Right renal pelvis (tissue), 4 donors: Measurements from ENCODE around the gene OR8B3. TPM values are rescaled to one million over a fixed set of nuclear protein-coding genes. Genes with fewer than 3 reads are reported as not detected.
A peak's percentile ranks its signal among the peaks of the same experiment; 100 is the strongest.
"Not testable (repeated sequence)": the region's sequence is repeated elsewhere in the genome, so short reads cannot be mapped to it uniquely, and the experiment has no call there.

ENCODE experiments used
- DNase-seq, 4 donors: peaks; one replicate each; pipeline ENCODE4 v3.0.0-alpha.2; 2013; ENCODE audit warnings: low read depth in 4 of 4, low spot score in 3 of 4, missing footprints in 1 of 4
- polyA plus RNA-seq, 4 donors: library from polyadenylated mRNA; unstranded; fragments of 120-200 nt; gene quantifications; one replicate each; pipeline ENCODE4 v1.2.1, GENCODE V29; 2013; ENCODE audit not compliant: insufficient read length in 4 of 4

Gene OR8B3, protein sequence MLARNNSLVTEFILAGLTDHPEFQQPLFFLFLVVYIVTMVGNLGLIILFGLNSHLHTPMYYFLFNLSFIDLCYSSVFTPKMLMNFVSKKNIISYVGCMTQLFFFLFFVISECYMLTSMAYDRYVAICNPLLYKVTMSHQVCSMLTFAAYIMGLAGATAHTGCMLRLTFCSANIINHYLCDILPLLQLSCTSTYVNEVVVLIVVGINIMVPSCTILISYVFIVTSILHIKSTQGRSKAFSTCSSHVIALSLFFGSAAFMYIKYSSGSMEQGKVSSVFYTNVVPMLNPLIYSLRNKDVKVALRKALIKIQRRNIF
- not detected for polyA plus RNA-seq

DNA sequence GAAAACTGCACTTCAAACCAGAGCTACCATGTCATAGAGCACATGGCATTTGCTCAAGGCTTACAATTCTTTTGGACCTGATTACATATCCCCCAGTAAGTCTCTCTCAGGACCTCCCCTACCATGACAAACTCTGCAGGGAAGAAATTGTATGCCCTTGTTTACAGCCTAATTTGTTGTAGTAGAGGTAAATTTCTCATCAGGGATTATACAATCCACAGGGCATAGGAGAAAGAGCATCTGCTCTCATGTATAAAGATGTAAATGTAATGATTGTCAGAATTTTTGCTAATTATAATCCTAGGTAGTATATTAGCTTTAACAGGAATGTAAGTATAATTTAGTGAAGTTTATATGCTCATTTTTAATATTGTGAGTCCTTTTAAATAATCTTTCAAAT is at the start of gene OR8B3:
Gene OR8B3 (minus strand): TSS at position 101 of the 400 bp plus-strand sequence. CDS start 1,673 bp downstream, outside the sequence.
- no peak for DNase-seq

DNA sequence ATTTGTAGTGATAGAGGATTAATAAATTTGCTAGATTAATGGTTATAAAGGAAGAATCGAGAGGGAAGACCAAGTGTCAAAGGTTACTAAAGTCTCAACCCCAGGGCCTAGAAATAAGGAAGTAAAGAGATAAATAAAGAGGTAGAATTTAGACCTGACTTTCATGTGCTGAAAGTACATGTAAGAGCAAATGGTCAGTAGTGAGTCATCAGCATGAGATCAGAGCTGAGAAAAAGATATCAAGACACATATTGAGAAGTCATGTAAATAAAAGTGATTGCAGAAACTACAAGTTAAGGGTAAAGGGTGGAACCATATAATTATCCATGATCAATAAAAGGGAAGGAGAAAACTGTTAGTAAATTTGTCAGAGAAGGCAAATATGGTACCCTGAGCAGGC is 48.1 kb upstream of the OR8B3 start:
- no peak for DNase-seq

DNA sequence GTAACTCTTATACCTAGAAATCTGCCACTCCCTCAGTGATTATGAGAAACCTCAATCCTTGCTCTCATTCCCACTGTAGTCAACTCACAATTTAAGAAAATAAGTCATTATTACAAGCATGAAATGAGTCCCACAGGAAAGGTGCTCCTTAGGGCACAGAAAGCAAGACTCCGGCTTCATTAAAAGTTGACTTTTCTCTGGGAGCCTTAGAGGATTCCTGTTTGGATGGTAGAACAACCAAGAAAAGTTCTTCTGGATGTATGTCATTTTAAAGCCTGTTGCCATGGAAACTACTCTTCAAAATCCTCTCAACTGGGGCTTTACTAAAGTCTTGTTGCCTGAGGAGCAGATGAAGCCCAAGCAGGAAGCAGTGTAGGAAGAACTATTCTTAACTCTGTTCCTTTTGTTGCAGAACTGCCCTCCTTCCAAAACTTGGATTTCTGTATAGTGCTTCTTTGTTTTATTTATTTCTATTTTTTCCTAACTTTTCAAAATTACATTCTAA is 46.9 kb upstream of the OR8B3 start, which contains the start of gene OR8B8:
Gene OR8B8 (minus strand): TSS at position 51 of the 505 bp plus-strand sequence. CDS start 4,611 bp downstream, outside the sequence.
- no peak for DNase-seq

DNA sequence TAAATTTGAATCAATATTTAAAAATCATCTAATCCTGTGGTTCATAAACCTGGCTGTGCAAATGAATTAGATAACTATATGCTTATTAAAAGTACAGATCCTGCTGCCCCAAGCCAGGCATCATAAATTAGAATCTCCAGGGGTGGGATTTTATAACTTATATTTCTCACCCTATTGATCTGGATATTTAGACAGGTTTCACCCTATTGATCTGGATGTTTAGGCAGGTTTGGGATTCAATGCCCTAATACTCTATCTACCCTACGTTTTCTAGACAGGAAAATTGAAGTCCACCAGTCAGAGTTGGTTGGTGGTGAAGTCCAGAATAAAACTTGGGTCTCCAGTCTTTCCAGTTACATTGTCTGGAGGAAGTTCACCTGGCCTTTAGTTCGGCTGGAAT is 44.0 kb upstream of the OR8B3 start:
- DNase-seq = no peak

DNA sequence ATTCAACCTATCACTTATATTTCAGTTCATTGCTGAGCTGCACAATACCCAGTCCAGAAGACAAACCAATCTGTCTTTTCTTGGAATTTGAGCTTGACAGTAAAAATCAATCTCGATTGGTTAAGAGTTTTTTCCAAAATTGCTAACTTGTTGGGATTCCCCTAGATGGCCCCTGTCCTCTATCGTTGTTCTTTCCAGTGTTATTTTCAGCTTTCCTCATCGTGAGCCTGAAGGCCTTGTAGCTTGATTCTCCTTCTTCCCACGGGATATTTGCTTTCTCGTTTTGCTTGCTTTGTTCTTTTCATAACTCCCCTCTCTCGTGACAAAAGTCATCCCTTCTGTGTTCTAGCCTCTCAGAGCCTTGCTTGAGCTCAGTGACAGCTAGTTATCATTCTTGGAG is 43.6 kb upstream of the OR8B3 start:
- no peak for DNase-seq

DNA sequence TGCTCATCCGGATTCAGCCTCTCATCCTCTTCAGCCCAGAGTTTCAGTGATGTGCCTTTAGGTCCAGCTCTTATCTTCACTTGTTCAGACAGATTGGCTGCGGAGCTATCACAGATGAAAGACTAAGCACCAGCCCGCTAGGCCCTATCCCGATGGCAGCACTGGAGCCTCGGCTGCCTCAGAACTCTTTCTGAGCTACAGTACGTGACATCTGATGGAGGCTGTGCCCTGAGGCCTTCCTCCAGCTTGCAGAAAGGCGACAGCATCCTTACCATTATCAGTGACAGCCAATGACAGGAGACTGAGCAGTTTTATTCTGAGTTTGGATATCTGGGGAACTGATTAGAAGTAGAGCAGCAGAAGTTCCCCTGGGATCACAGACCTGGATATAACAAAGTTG is 42.7 kb upstream of the OR8B3 start:
- DNase-seq = no peak

- no peak for DNase-seq
Observed at GRCh38 chr11:124441081-124441480, 42.3 kb upstream of the OR8B3 start.

DNA sequence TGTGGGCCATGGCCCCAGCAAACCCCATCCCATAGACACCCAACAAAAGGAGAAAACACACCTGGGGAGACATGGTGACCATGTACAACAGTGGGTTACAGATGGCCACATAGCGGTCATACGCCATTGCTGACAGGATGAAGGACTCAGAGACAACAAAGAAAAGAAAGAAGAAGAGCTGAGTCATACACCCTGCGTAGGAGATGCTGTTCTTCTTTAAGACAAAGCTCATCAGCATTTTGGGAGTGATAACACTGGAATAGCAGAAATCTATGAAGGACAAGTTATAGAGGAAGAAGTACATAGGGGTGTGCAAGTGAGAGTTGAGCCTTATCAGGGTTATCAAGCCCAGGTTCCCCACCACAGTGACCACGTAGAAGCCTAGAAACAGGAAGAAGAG is 41.8 kb upstream of the OR8B3 start:
- no peak for DNase-seq

DNA sequence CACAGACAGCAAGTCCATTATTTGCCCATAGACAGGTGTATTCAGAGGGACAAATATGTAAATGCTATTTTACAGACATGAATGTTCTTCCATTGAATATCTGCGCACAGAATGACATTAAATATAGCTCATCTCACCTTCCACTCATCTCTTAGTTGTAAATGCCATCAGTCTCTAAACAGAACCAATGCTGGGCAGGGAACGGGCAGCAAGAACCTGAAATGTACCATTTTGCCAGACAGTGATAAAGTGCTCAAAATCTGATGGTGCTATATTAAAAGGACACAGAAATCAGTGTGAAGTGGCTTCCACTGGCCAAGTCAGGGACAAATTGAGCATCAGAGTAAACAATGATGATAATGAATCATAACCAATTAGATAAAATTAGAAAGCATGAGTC is 35.9 kb upstream of the OR8B3 start:
- DNase-seq = no peak

DNA sequence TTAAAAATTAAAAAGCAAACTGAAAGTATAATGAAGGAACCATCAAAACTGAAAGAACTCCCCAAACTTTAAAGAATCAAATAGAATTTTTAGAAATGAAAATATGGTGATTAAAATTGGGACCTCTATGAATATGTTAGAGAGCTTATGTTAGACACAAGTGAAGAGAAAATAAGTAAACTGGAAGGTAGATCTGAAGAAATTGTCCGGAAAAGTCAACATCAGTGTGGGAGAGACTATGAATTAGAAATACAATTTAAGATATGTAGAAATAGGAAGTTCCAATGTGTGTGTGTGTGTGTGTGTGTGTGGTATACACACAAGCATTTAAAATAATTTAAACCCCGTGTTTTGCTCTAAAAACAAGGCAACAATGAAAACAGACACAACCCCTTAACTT is 30.8 kb upstream of the OR8B3 start:
- no peak for DNase-seq

- no peak for DNase-seq
Observed at GRCh38 chr11:124424384-124424921, 25.6 kb upstream of the OR8B3 start, which contains the start of gene OR8B4. OR8B4 (minus strand) TSS chr11:124424871; CDS start chr11:124424871, 0 bp downstream.

- DNase-seq = no peak
Observed at GRCh38 chr11:124421043-124421442, 22.2 kb upstream of the OR8B3 start.

- DNase-seq = peak in 1 of 4 donors; percentile 18
Observed at GRCh38 chr11:124415356-124415923, 16.6 kb upstream of the OR8B3 start.

GRCh38 chr11:124409906-124410305 is 11.1 kb upstream of the OR8B3 start:
- no peak for DNase-seq

GRCh38 chr11:124405581-124405980 is 6.8 kb upstream of the OR8B3 start:
- DNase-seq = no peak

DNA sequence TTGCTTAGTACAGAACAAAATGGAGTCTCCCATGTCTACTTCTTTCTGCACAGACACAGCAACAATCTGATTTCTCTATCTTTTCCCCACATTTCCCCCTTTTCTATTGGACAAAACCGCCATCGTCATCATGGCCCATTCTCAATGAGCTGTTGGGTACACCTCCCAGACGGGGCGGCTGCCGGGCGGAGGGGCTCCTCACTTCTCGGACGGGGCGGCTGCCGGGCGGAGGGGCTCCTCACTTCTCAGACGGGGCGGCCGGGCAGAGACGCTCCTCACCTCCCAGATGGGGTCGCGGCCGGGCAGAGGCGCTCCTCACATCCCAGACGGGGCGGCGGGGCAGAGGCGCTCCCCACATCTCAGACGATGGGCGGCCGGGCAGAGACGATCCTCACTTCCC is 4.4 kb upstream of the OR8B3 start:
- DNase-seq = not testable (repeated sequence)

- DNase-seq = peak; percentile 24 to 34 (median 28)
Observed at GRCh38 chr11:124402326-124402922, 3.6 kb upstream of the OR8B3 start.

DNA sequence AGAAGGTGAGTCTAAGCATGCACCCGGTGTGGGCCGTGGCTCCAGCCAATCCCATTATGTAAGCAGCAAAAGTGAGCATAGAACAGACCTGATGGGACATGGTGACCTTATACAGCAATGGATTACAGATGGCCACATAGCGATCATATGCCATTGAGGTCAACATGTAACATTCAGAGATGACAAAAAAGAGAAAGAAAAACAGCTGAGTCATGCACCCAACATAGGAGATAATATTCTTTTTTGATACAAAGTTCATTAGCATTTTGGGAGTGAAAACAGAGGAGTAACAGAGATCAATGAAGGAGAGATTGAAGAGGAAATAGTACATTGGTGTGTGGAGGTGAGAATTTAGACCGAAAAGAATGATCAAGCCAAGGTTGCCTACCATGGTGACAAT is 2.0 kb downstream of the OR8B3 start:
- DNase-seq = not testable (repeated sequence)

DNA sequence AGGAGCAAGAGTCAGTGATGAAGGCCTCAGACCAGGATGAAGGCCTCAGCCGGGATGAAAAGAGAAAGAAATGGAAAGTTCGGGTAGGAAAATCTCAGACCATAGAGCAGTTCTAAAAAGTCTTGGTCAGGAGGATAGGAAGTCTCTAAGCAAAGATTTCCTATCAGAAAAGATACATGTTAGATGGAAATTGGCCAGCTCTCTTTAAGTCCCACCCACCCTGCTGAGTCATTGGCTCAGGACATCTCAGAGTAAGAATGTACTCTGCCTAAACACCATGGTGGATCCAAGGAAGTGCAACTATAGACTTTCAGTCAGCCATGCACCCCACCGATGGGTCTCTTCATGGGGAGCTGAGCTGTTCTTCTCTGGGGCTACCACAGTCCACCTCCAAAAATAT is 4.4 kb downstream of the OR8B3 start:
- DNase-seq = no peak

DNA sequence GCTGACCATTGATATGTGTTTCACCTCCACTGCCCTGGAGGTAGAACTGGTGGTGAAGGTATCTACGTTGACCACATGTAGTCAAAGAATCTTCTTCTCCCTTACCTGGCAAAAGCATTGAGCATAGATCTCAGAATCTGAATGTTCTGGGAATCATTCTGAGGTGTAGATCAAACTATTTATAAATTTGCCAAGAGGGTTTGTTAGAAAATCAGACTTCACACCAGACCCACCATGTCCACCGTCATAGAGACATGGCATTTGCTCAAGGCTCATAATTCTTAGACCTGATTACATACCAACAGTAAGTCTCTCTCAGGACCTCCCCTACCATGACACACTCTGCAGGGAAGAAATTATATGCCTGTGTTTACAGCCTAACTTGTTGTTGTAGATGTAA is 14.4 kb downstream of the OR8B3 start, which contains the start of gene OR8B2:
Gene OR8B2 (minus strand): TSS at position 101 of the 400 bp plus-strand sequence. CDS start 1,156 bp downstream, outside the sequence.
- no peak for DNase-seq

GRCh38 chr11:124382857-124383256 is 16.0 kb downstream of the OR8B3 start:
- not testable (repeated sequence) for DNase-seq
